SU-DHL-6 (cell line): ENCODE data around the gene CFAP126.

Experiments
- EZH2phosphoT487 ChIP-seq: fragments of 200-600 bp; sonication (generic), shearing (Covaris generic); conservative IDR thresholded peaks from 2 replicates; pipeline ENCODE4 v1.6.1; 2018; ENCODE audit warnings: mild to moderate bottlenecking, antibody characterized with exemption, low read length, moderate library complexity, mixed read lengths
- TF ChIP-seq, protein P1 (sequence below): fragments of 200-600 bp; sonication (generic); IDR thresholded peaks from one replicate; pipeline ENCODE4 v1.5.1; 2017; ENCODE audit warnings: antibody characterized with exemption, mild to moderate bottlenecking, low read length, moderate library complexity; ENCODE audit not compliant: insufficient read depth, poor library complexity, severe bottlenecking

- TF ChIP-seq, protein P1, sequence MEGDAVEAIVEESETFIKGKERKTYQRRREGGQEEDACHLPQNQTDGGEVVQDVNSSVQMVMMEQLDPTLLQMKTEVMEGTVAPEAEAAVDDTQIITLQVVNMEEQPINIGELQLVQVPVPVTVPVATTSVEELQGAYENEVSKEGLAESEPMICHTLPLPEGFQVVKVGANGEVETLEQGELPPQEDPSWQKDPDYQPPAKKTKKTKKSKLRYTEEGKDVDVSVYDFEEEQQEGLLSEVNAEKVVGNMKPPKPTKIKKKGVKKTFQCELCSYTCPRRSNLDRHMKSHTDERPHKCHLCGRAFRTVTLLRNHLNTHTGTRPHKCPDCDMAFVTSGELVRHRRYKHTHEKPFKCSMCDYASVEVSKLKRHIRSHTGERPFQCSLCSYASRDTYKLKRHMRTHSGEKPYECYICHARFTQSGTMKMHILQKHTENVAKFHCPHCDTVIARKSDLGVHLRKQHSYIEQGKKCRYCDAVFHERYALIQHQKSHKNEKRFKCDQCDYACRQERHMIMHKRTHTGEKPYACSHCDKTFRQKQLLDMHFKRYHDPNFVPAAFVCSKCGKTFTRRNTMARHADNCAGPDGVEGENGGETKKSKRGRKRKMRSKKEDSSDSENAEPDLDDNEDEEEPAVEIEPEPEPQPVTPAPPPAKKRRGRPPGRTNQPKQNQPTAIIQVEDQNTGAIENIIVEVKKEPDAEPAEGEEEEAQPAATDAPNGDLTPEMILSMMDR = no peak
- TF ChIP-seq EZH2phosphoT487 = no peak
Observed at GRCh38 chr1:161404051-161404597, 36.4 kb upstream of the CFAP126 start.
